A549 treated with CORT108297 at 1 μM for 4 hours (cell line): ENCODE measurements around the gene CENPQ. TPM values are rescaled to one million over a fixed set of nuclear protein-coding genes. Genes with fewer than 3 reads are reported as not detected.

Experiments
- total RNA-seq: library from RNA; stranded (reverse); fragments of 200-300 nt; extraction: Qiagen RNA extraction; gene quantifications from 5 replicates; pipeline ENCODE4 v1.2.3, GENCODE V29; 2022

The CENPQ gene, protein sequence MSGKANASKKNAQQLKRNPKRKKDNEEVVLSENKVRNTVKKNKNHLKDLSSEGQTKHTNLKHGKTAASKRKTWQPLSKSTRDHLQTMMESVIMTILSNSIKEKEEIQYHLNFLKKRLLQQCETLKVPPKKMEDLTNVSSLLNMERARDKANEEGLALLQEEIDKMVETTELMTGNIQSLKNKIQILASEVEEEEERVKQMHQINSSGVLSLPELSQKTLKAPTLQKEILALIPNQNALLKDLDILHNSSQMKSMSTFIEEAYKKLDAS
- total RNA-seq, result 6.5 to 8.4 TPM (median 7.6 TPM) in 5 replicates

DNA sequence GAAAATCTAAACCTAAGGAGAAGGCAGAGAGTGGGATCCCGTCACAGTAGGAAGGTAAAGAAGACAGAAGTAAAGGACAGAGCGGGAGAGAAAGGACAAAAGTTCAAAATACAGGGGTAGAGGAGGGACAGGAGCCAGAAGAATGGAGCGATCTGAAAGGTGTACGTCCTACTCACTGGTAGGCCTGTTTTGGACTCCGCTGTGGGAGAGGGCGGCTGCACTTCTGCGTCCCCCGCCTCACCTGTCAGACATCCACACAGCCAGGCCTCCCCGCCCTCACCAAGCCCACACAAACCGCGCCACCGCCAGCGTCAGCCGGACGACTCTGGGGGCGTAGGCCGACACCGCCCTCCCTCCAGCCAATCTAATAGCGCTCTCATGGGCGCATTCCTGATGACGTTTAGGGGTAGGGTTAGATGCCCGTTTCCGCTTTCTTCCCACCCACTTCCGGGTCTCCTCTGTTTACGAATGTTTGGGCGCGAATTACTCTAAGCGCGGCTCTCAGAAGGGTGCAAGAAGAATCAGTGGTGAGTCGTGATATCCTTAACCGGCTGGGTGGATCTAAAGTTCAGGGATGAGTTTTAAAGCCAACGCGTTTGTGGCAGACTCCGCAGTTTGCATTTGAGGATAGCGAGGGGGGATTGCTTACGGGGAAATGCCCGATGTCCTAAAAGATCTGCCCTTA is at the start of gene CENPQ, which contains the start of gene MMUT:
CENPQ (plus strand) TSS at position 444 of the 685 bp plus-strand sequence. CDS start 6,807 bp downstream, outside the sequence.
MMUT (minus strand) TSS at position 327 of the 685 bp plus-strand sequence. CDS start 3,787 bp downstream, outside the sequence.

GRCh38 chr6:49499623-49500022 is 36.5 kb downstream of the CENPQ start, which contains the start of gene GLYATL3:
GLYATL3 (plus strand) TSS chr6:49499923; CDS start chr6:49511991, 12,068 bp downstream.

Other genes starting within 250 kb of the CENPQ start
- 4.7 to 7.7 TPM (median 5.8 TPM) in 5 replicates for gene MMUT, start 117 bp upstream of the CENPQ start, total RNA-seq
- gene GLYATL3, start 36.6 kb downstream of the CENPQ start, total RNA-seq, result not detected in 5 replicates
- 18.6 to 21.3 TPM (median 19.1 TPM) in 5 replicates for gene C6orf141, start 87.3 kb downstream of the CENPQ start, total RNA-seq
- 0.06 to 0.10 TPM (median 0.07 TPM) in 3 of 5 replicates, not detected in the others for gene RHAG, start 173.5 kb downstream of the CENPQ start, total RNA-seq